OCI-LY3 (cell line): ENCODE data around the gene KRTAP12-3.

ENCODE experiments used
- H2AFZ ChIP-seq: fragments of 200-600, 300-600 bp; shearing (Covaris generic); 2 replicates; pipeline ENCODE4 v1.6.0; 2014; ENCODE audit warnings: antibody characterized with exemption, low read depth, low read length
- H3K27ac ChIP-seq: fragments of 200-600, 300-600 bp; sonication (generic); 2 replicates; pipeline ENCODE4 v1.5.1; 2014; ENCODE audit warnings: mild to moderate bottlenecking, low read length, moderate library complexity, mixed read lengths
- H3K27me3 ChIP-seq: fragments of 200-600, 300-600 bp; sonication (generic); 2 replicates; pipeline ENCODE4 v1.6.1; 2014; ENCODE audit warnings: low read depth, low read length, mixed read lengths
- H3K36me3 ChIP-seq: fragments of 200-600, 300-600 bp; sonication (generic); replicated peaks from 2 replicates; pipeline ENCODE3; 2014; ENCODE audit warnings: low read depth, low read length, mixed read lengths
- H3K4me1 ChIP-seq: fragments of 300-600, 200-600 bp; sonication (generic); 2 replicates; pipeline ENCODE4 v1.6.1; 2014; ENCODE audit warnings: low read length, mixed read lengths
- H3K4me2 ChIP-seq: fragments of 200-600, 300-600 bp; sonication (generic); 2 replicates; pipeline ENCODE4 v1.6.1; 2014; ENCODE audit warnings: low read length, mixed read lengths
- H3K4me3 ChIP-seq: fragments of 300-600, 200-600 bp; sonication (generic); 2 replicates; pipeline ENCODE4 v1.5.1; 2014; ENCODE audit warnings: antibody characterized with exemption, mild to moderate bottlenecking, low read length, moderate library complexity
- H3K79me2 ChIP-seq: fragments of 300-600, 200-600 bp; shearing (Covaris generic); 2 replicates; pipeline ENCODE4 v1.6.1; 2014; ENCODE audit warnings: mild to moderate bottlenecking, low read length, mixed read lengths
- H3K9ac ChIP-seq: fragments of 300-600, 200-600 bp; shearing (Covaris generic); 2 replicates; pipeline ENCODE4 v1.6.0; 2014; ENCODE audit warnings: mild to moderate bottlenecking, low read length, moderate library complexity
- H3K9me3 ChIP-seq: fragments of 200-600, 300-600 bp; shearing (Covaris generic); 2 replicates; pipeline ENCODE4 v1.6.1; 2014; ENCODE audit warnings: low read length, mixed read lengths; ENCODE audit not compliant: insufficient read depth
- H4K20me1 ChIP-seq: fragments of 200-600, 300-600 bp; sonication (generic); 2 replicates; pipeline ENCODE4 v1.6.1; 2016; ENCODE audit warnings: low read length, mixed read lengths; ENCODE audit not compliant: insufficient read depth
- EZH2phosphoT487 ChIP-seq: fragments of 200-600 bp; shearing (Covaris generic); IDR thresholded peaks from 2 replicates; pipeline ENCODE4 v1.6.1; 2018; ENCODE audit warnings: antibody characterized with exemption, mixed run types, low read depth
- TF ChIP-seq, protein P1 (sequence below): fragments of 200-600, 300-600 bp; sonication (generic); IDR thresholded peaks from 2 replicates; pipeline ENCODE4 v1.5.1; 2014; ENCODE audit warnings: antibody characterized with exemption, low read length, low read depth

Gene KRTAP12-3

DNA sequence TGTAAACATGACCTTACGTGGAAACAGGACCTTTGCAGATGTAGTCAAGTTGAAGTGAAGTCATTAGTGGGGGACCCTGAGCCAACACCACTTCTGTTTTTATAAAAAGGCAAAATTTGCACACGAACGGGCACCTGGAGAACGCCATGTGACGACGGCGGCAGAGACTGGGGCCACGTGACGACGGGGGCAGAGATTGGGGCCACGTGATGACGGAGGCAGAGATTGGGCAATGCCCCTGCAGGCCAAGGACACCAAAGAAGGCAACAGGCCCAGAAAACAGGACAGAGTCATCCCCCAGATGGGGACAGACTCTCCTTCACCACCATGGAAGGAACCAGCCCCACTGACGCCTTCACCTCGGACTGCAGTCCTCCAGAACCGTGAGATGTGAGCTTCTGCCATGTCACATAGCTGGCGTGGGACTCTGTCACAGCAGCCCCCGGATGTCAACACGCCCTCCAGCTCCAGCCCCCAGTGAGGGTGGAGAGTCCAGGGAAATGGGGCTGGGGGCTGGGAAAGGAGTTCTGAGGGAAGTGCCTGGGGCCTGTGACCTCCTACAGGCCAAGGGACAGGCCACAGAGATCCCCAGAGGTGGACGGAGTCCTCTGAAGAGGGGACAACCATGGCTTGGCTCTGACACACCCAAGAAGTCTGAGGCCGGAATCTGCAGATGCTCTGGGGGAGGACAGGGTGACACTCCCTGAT lies 7.3 kb upstream of the KRTAP12-3 start:
- H3K4me3 ChIP-seq, result no peak overlapping the region
- H3K9ac ChIP-seq, result no peak overlapping the region
- H3K4me2 ChIP-seq, result no peak overlapping the region
- H3K27me3 ChIP-seq, result no peaks in the 10 kb centered on the region
- TF ChIP-seq, protein P1, sequence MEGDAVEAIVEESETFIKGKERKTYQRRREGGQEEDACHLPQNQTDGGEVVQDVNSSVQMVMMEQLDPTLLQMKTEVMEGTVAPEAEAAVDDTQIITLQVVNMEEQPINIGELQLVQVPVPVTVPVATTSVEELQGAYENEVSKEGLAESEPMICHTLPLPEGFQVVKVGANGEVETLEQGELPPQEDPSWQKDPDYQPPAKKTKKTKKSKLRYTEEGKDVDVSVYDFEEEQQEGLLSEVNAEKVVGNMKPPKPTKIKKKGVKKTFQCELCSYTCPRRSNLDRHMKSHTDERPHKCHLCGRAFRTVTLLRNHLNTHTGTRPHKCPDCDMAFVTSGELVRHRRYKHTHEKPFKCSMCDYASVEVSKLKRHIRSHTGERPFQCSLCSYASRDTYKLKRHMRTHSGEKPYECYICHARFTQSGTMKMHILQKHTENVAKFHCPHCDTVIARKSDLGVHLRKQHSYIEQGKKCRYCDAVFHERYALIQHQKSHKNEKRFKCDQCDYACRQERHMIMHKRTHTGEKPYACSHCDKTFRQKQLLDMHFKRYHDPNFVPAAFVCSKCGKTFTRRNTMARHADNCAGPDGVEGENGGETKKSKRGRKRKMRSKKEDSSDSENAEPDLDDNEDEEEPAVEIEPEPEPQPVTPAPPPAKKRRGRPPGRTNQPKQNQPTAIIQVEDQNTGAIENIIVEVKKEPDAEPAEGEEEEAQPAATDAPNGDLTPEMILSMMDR, result no peak
- no peak for TF ChIP-seq EZH2phosphoT487
- no peaks in the 10 kb centered on the region for H3K4me1 ChIP-seq
- H3K36me3 ChIP-seq, result no peaks in the 10 kb centered on the region
- no peaks in the 10 kb centered on the region for H3K79me2 ChIP-seq
- no peak overlapping the region for H3K27ac ChIP-seq
- no peaks in the 10 kb centered on the region for H4K20me1 ChIP-seq
- no peak overlapping the region for H2AFZ ChIP-seq
- no peaks in the 10 kb centered on the region for H3K9me3 ChIP-seq

DNA sequence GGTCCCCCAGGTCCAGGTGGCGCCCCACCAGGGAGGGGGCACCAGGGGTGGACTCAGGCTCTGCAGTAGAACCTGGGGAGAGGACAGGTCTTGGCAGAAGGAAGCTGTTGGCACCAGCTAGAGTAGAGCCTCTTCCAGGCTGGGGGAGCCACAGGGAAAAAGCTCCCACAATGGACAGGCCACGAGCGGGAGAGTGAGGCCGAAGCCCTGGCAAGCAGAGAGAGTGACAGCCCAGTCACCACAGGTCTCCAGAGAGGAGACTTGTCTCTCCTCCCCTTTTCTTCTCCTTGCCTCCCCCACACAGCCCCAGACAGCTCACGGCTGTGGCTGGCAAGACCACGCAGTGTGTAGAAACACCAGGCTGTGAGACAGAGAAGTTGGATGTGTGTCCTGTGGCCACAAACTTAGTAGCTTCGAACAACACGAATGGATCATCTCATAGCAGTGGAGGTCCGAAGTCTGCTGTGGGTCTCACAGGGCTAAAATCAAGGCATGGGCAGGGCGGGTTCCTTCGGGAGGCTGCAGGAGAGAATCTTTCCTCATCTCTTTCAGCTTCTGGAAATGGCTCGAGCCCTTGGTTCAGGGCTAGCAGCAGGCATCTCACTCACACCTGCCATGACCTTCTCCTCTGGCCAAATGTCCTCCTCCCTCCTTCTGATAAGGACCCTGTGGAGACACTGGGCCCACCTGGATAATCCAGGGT lies 6.6 kb upstream of the KRTAP12-3 start:
- H3K4me3 ChIP-seq, result no peak overlapping the region
- H3K9me3 ChIP-seq, result no peaks in the 10 kb centered on the region
- no peak overlapping the region for H2AFZ ChIP-seq
- H3K79me2 ChIP-seq, result no peaks in the 10 kb centered on the region
- no peak overlapping the region for H3K27ac ChIP-seq
- H3K9ac ChIP-seq, result no peak overlapping the region
- no peaks in the 10 kb centered on the region for H3K27me3 ChIP-seq
- H4K20me1 ChIP-seq, result no peaks in the 10 kb centered on the region
- no peaks in the 10 kb centered on the region for H3K4me1 ChIP-seq
- TF ChIP-seq EZH2phosphoT487, result no peak
- TF ChIP-seq, protein P1, result no peak
- no peaks in the 10 kb centered on the region for H3K36me3 ChIP-seq
- no peak overlapping the region for H3K4me2 ChIP-seq

DNA sequence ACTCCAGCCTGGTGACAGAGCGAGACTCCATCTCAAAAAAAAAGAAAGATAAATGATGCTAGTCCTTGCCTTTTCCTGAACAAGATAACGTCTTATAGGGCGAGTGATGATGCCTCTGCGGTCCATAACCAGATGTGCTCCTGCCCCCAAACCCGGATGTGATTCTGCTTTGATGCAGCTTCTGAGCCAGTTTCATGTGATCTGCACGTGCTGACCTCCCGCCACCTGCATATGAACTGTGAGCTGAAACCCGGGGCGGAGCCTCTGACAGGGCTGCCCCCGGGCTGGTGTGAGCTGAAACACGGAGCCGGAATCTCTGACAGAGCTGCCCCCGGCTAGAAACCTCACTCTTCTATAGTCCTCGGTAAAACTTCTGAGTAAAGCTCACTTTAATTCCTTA lies 4.6 kb upstream of the KRTAP12-3 start:
- Histone ChIP-seq H4K20me1 (no peaks in the 10 kb centered on the region), H3K4me3 (no peak overlapping the region), H3K79me2 (no peaks in the 10 kb centered on the region), H3K36me3 (no peaks in the 10 kb centered on the region), H3K9ac (no peak overlapping the region), H3K27me3 (no peaks in the 10 kb centered on the region), H3K9me3 (no peaks in the 10 kb centered on the region), H3K27ac (no peak overlapping the region), H3K4me2 (no peak overlapping the region), H3K4me1 (no peaks in the 10 kb centered on the region), H2AFZ (no peak overlapping the region)
- no peak for TF ChIP-seq EZH2phosphoT487
- TF ChIP-seq, protein P1, result no peak

DNA sequence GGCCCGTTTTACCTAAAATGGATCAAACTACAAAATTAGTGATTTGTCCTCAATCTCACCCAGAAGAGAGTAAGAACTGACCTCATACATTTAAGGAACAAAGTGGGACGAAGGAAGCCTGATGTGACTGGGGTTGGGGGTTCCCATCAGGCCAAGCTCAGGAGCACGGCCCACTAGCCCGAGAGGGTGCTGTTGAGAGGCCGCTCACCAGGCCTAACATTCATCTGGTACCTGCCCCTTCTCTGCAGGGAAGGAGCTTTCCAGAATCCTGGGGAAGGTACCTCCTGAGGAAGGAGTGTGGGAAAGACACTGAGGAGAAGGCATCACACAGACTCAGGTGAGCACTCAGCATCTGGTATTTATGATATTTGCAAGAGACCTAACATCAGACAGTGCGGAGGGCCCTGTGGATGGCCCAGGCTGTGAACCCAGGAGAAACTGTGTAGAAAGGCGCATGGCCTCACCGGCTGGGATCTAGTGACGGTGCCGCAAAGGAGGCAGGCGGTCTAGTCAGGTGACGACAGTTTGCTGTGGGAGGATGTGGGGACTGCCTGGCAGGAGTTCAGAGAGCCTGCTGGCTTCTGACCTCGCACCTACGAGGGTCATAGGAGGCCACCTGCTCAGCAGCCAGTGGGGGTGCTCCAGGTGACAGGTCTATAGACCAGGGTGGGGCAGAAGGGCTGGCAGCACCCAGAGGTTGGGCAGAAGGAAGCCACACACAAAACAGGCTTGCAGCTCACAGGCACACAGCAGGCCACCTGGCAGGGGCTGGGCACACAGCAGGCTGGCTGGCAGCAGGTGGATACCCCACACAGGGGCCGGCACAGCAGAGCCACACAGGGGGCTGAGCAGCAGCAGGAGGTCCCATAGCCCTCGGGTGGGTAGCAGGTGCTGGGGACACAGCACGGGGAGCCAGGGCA lies 3.8 kb upstream of the KRTAP12-3 start:
- no peaks in the 10 kb centered on the region for H3K4me1 ChIP-seq
- H3K4me2 ChIP-seq, result no peak overlapping the region
- no peaks in the 10 kb centered on the region for H4K20me1 ChIP-seq
- H3K9me3 ChIP-seq, result no peaks in the 10 kb centered on the region
- H3K27me3 ChIP-seq, result no peaks in the 10 kb centered on the region
- TF ChIP-seq, protein P1, result no peak
- TF ChIP-seq EZH2phosphoT487, result no peak
- H3K4me3 ChIP-seq, result no peak overlapping the region
- H3K36me3 ChIP-seq, result no peaks in the 10 kb centered on the region
- no peak overlapping the region for H3K9ac ChIP-seq
- no peaks in the 10 kb centered on the region for H3K79me2 ChIP-seq
- H2AFZ ChIP-seq, result no peak overlapping the region
- no peak overlapping the region for H3K27ac ChIP-seq
